GM12878 (cell line): ENCODE measurements around the gene PUS7L. TPM values are rescaled to one million over a fixed set of nuclear protein-coding genes. Genes with fewer than 3 reads are reported as not detected.
A peak's percentile ranks its signal among the peaks of the same experiment; 100 is the strongest.

ENCODE experiments used
- ATAC-seq: fragments of 200-7000 bp; cut with Tn5 transposase; 3 replicates; pipeline ENCODE4 v1.9.1; 2020; ENCODE audit warnings: mild to moderate bottlenecking, moderate library complexity
- BruUV-seq: library from RNA; stranded (reverse); fragments of 400-500 nt; replicated peaks from 2 replicates; lab custom pipeline; 2021; lab: Mats Ljungman, UMichigan
- CTCF ChIA-PET: fragments of 300-600 bp; sonication (Branson Sonifier 250); formaldehyde crosslinking; extraction: SDS; loops from one replicate; lab custom pipeline; 2021; ENCODE audit warnings: inconsistent platforms; lab: Yijun Ruan, JAX
- POLR2A ChIA-PET: fragments of 350-600 bp; formaldehyde crosslinking; extraction: SDS; loops from one replicate; lab custom pipeline; 2021; ENCODE audit warnings: inconsistent platforms; lab: Charles Lee
- RAD21 ChIA-PET: fragments of 300-600 bp; sonication (Branson Sonifier 250); formaldehyde crosslinking; loops from one replicate; lab custom pipeline; 2023; ENCODE audit warnings: antibody characterized with exemption; ENCODE audit not compliant: unreplicated experiment; lab: Charles Lee
- SMC1A ChIA-PET: fragments of 300-600 bp; sonication (Branson Sonifier 250); formaldehyde crosslinking; loops from one replicate; lab custom pipeline; 2023; ENCODE audit not compliant: unreplicated experiment, uncharacterized antibody; lab: Charles Lee
- DNase-seq: peaks from one replicate; pipeline ENCODE4 v3.0.0-alpha.2; 2011; ENCODE audit warnings: low read depth, low spot score
- FAIRE-seq: peaks from 3 replicates; lab custom pipeline; 2011; peaks lifted over from hg19 to GRCh38; lab: Jason Lieb, UNC
- H2AFZ ChIP-seq: 2 replicates; pipeline ENCODE4 v1.6.0; 2011; ENCODE audit warnings: low read depth, low read length, control low read depth; ENCODE audit not compliant: control insufficient read depth
- H3K27ac ChIP-seq: 2 replicates; pipeline ENCODE4 v1.5.1; 2011; ENCODE audit warnings: control low read depth; ENCODE audit not compliant: control insufficient read depth, insufficient read depth
- H3K27me3 ChIP-seq, 2 experiments: replicated peaks in 1 of 2; 2 replicates each; pipeline versions ENCODE4 v1.6.0 to v1.6.1; 2011; ENCODE audit warnings: low read length in 1 of 2; ENCODE audit not compliant: control insufficient read depth in 2 of 2, insufficient read depth in 2 of 2
- H3K36me3 ChIP-seq, 2 experiments: 2 replicates each; pipeline ENCODE4 v1.5.1; 2011; ENCODE audit warnings: low read length in 1 of 2; ENCODE audit not compliant: control insufficient read depth in 2 of 2, insufficient read depth in 2 of 2
- H3K4me1 ChIP-seq: 2 replicates; pipeline ENCODE4 v1.6.1; 2011; ENCODE audit warnings: mild to moderate bottlenecking, low read length, moderate library complexity, mixed read lengths; ENCODE audit not compliant: control insufficient read depth, insufficient read depth
- H3K4me2 ChIP-seq: 2 replicates; pipeline ENCODE4 v1.6.0; 2011; ENCODE audit warnings: control low read depth; ENCODE audit not compliant: control insufficient read depth, insufficient read depth
- H3K4me3 ChIP-seq: fragments of 200-600 bp; sonication (generic); 2 replicates; pipeline ENCODE4 v1.5.1; 2016
- H3K79me2 ChIP-seq: 2 replicates; pipeline ENCODE4 v1.6.0; 2011; ENCODE audit warnings: low read length; ENCODE audit not compliant: control insufficient read depth, insufficient read depth
- H3K9ac ChIP-seq: 2 replicates; pipeline ENCODE4 v1.8.0; 2011; ENCODE audit warnings: low read length, control low read depth, mixed read lengths; ENCODE audit not compliant: control insufficient read depth, insufficient read depth
- H3K9me3 ChIP-seq: replicated peaks from 3 replicates; pipeline ENCODE4 v1.5.1; 2011; ENCODE audit warnings: mild to moderate bottlenecking, low read length; ENCODE audit not compliant: control insufficient read depth, insufficient read depth
- H4K20me1 ChIP-seq: 2 replicates; pipeline ENCODE4 v1.6.0; 2011; ENCODE audit not compliant: control insufficient read depth, insufficient read depth
- CREM ChIP-seq: IDR thresholded peaks from 2 replicates; pipeline ENCODE4 v1.6.1; 2014; ENCODE audit warnings: antibody characterized with exemption, low read depth
- CUX1 ChIP-seq: IDR thresholded peaks from 2 replicates; pipeline ENCODE4 v1.6.1; 2012; ENCODE audit warnings: improper control_type of control experiment, low read depth, low read length; ENCODE audit not compliant: insufficient replicate concordance
- IRF5 ChIP-seq: fragments of 450-650 bp; IDR thresholded peaks from 2 replicates; pipeline ENCODE4 v1.6.1; 2017; ENCODE audit warnings: borderline replicate concordance
- POLR2A ChIP-seq: IDR thresholded peaks from 2 replicates; pipeline ENCODE4 v1.6.1; 2011; ENCODE audit warnings: low read depth, mild to moderate bottlenecking, low read length
- SKIL ChIP-seq: fragments of 450-650 bp; IDR thresholded peaks from 2 replicates; pipeline ENCODE4 v1.6.1; 2017; ENCODE audit warnings: mild to moderate bottlenecking, low read depth, inconsistent platforms; ENCODE audit not compliant: poor library complexity, severe bottlenecking
- SMC3 ChIP-seq: IDR thresholded peaks from 2 replicates; pipeline ENCODE4 v1.6.1; 2011; ENCODE audit warnings: low read length, improper control_type of control experiment, borderline replicate concordance
- WRNIP1 ChIP-seq: IDR thresholded peaks from 2 replicates; pipeline ENCODE4 v1.6.1; 2011; ENCODE audit warnings: low read depth, low read length, improper control_type of control experiment, borderline replicate concordance
- ZBTB4 ChIP-seq: fragments of 450-650 bp; formaldehyde crosslinking; IDR thresholded peaks from 2 replicates; pipeline ENCODE4 v1.4.0; 2022; ENCODE audit warnings: mild to moderate bottlenecking, moderate library complexity
- WGBS: methylation state at CpG from one replicate; pipeline ENCODE4 v1.1.6; 2016; ENCODE audit warnings: low lambda C conversion rate; ENCODE audit not compliant: insufficient replicate concordance, insufficient coverage; ENCODE audit errors: missing lambda C conversion rate; 5-methylcytosine and 5-hydroxymethylcytosine counted together
- in situ Hi-C: fragments of 300-500 bp; cut with MboI; formaldehyde crosslinking; loops from 9 replicates; pipeline ENCODE4 v1.14.3; 2018; ENCODE audit warnings: mixed read lengths
- intact Hi-C: fragments of 100-400 bp; cut with micrococcal nuclease; formaldehyde crosslinking; loops from one replicate; pipeline ENCODE4 v1.14.2; 2022; ENCODE audit not compliant: unreplicated experiment
- polyA plus RNA-seq, 11 experiments: library from polyadenylated mRNA; depleted of rRNA in 4 of 11; unstranded in 6 of 11; stranded (reverse) in 5 of 11; fragments of >200 nt; fragmentation: Nextera tagmentation in 4 of 11; fragmentation: Illumina TruSeq in 1 of 11; extraction: Ambion mirVana in 4 of 11; extraction: Trizol in 1 of 11; gene quantifications; 1 replicate in 1 of 11; 2 replicates in 10 of 11; pipeline versions ENCODE4 v1.2.1 to v1.2.3, GENCODE V29; 2011 to 2016; ENCODE audit warnings: inconsistent platforms in 2 of 11, missing spikeins in 2 of 11, low read depth in 1 of 11
- total RNA-seq, 4 experiments: library from RNA; depleted of rRNA in 3 of 4; stranded (reverse); fragments of >200 nt in 3 of 4; fragmentation: Illumina TruSeq in 1 of 4; extraction: Trizol in 1 of 4; gene quantifications; 2 replicates each; pipeline versions ENCODE4 v1.2.1 to v1.2.3, GENCODE V29; 2013 to 2021

Gene PUS7L
- total and polyA plus RNA-seq, 10 of the 15 experiments (the other 5 are each of a cell fraction or from before 2014, with no cell fraction given) = 7.2 to 42.1 (median 19.6) TPM

GRCh38 chr12:43786899-43787693 is 28.5 kb upstream of the PUS7L start (continued):
- TF ChIP-seq SKIL (no peak), WRNIP1 (no peak)

- in situ Hi-C loops = loop anchor here (5.0 kb wide), 1 partner anchor 106 kb away; no protein-coding TSS in a partner anchor
- no peak for DNase-seq
- peak; percentile 75 for ATAC-seq
- no TSS peak for BruUV-seq
- Histone ChIP-seq H3K9ac (no peak overlapping the region), H3K4me3 (no peak overlapping the region), H3K4me2 (no peak overlapping the region), H4K20me1 (no peaks in the 10 kb centered on the region), H3K9me3 (no peaks in the 10 kb centered on the region), H3K27me3 (no peaks in the 10 kb centered on the region), H2AFZ (no peak overlapping the region), H3K36me3 (peaks cover 2 to 19% of the 10 kb centered on the region in 2 experiments), H3K4me1 (no peaks in the 10 kb centered on the region), H3K27ac (no peak overlapping the region), H3K79me2 (no peaks in the 10 kb centered on the region)
- ChIA-PET SMC1A (interaction anchor here (0.8 to 3.0 kb wide), 10 partner anchors 8 to 106 kb away, joined by 3 to 39 read pairs (median 4); partner anchors contain the start of gene TWF1), RAD21 (interaction anchor here (1.0 to 4.3 kb wide), 3 partner anchors 26 to 107 kb away, joined by 3 to 43 read pairs (median 4); no protein-coding TSS in a partner anchor), POLR2A (no interaction called here), CTCF (interaction anchor here (0.8 to 4.8 kb wide), 12 partner anchors 9 to 1154 kb away, joined by 3 to 59 read pairs (median 5); partner anchors contain the start of genes IRAK4 and PUS7L)
- WGBS = 52% methylated on average over 3 of the region's 3 CpGs
- intact Hi-C loops = loop anchor here (1.0 kb wide), 1 partner anchor 106 kb away; no protein-coding TSS in a partner anchor
- FAIRE-seq = no peak
- TF ChIP-seq SMC3 (peak; percentile 47; the same call in 1 of the 2 replicates), POLR2A (no peak), CUX1 (no peak), IRF5 (no peak), CREM (no peak), ZBTB4 (no peak)
These were observed 17.9 kb upstream of the PUS7L start for GRCh38 chr12:43776498-43776897.
